Loucy (cell line): Measurements from ENCODE around the gene FAM131A.

ENCODE experiments used
- H2AFZ ChIP-seq: fragments of 200-600 bp; sonication (generic); 2 replicates; pipeline ENCODE4 v1.6.0; 2016; ENCODE audit warnings: antibody characterized with exemption, mild to moderate bottlenecking, low read length, moderate library complexity
- H3F3A ChIP-seq: fragments of 200-600 bp; 2 replicates; pipeline ENCODE4 v1.6.0; 2016; ENCODE audit warnings: antibody characterized with exemption, low read depth, mild to moderate bottlenecking
- H3K27me3 ChIP-seq: fragments of 200-600 bp; sonication (generic); 2 replicates; pipeline ENCODE4 v1.6.1; 2014; ENCODE audit warnings: low read length, mild to moderate bottlenecking; ENCODE audit not compliant: insufficient read depth, poor library complexity, severe bottlenecking
- H3K36me3 ChIP-seq: fragments of 200-600 bp; sonication (generic); 2 replicates; pipeline ENCODE4 v1.6.1; 2016; ENCODE audit warnings: low read length; ENCODE audit not compliant: insufficient read depth
- H3K4me1 ChIP-seq: fragments of 200-600 bp; sonication (generic); 2 replicates; pipeline ENCODE4 v1.5.1; 2014; ENCODE audit warnings: low read length, mild to moderate bottlenecking; ENCODE audit not compliant: insufficient read depth, poor library complexity, severe bottlenecking
- H3K4me2 ChIP-seq: fragments of 200-600 bp; sonication (generic); 2 replicates; pipeline ENCODE4 v1.6.0; 2014; ENCODE audit warnings: antibody characterized with exemption, low read length, low read depth, mild to moderate bottlenecking; ENCODE audit not compliant: poor library complexity, severe bottlenecking
- H3K4me3 ChIP-seq: fragments of 200-600 bp; sonication (generic); 2 replicates; pipeline ENCODE4 v1.5.1; 2014; ENCODE audit warnings: low read length, mild to moderate bottlenecking, mixed read lengths; ENCODE audit not compliant: poor library complexity, severe bottlenecking
- H3K79me2 ChIP-seq: fragments of 200-600 bp; sonication (generic); 2 replicates; pipeline ENCODE4 v1.6.1; 2014; ENCODE audit warnings: low read length; ENCODE audit not compliant: insufficient read depth
- H3K9ac ChIP-seq: fragments of 200-600 bp; sonication (generic); 2 replicates; pipeline ENCODE4 v1.6.0; 2014; ENCODE audit warnings: mild to moderate bottlenecking, low read depth, low read length, moderate library complexity; ENCODE audit not compliant: poor library complexity, severe bottlenecking
- H3K9me2 ChIP-seq: fragments of 200-600 bp; sonication (generic); replicated peaks from 2 replicates; pipeline ENCODE4 v1.6.1; 2016; ENCODE audit warnings: low read depth, low read length, mixed read lengths
- H3K9me3 ChIP-seq: fragments of 200-600 bp; sonication (generic); 2 replicates; pipeline ENCODE4 v1.6.1; 2014; ENCODE audit warnings: mild to moderate bottlenecking, antibody characterized with exemption, low read length, low read depth; ENCODE audit not compliant: insufficient read depth
- H4K20me1 ChIP-seq: fragments of 200-600 bp; sonication (generic); 2 replicates; pipeline ENCODE4 v1.6.0; 2014; ENCODE audit warnings: antibody characterized with exemption, low read length, mild to moderate bottlenecking; ENCODE audit not compliant: insufficient read depth, poor library complexity, severe bottlenecking
- EZH2phosphoT487 ChIP-seq: fragments of 200-600 bp; IDR thresholded peaks from 2 replicates; pipeline ENCODE4 v1.6.1; 2018; ENCODE audit warnings: antibody characterized with exemption, mild to moderate bottlenecking, moderate library complexity, borderline replicate concordance
- TF ChIP-seq, protein P1 (sequence below): fragments of 200-600 bp; sonication (generic); conservative IDR thresholded peaks from 2 replicates; pipeline ENCODE4 v1.5.1; 2014; ENCODE audit warnings: mild to moderate bottlenecking, antibody characterized with exemption, low read length

Gene FAM131A

DNA sequence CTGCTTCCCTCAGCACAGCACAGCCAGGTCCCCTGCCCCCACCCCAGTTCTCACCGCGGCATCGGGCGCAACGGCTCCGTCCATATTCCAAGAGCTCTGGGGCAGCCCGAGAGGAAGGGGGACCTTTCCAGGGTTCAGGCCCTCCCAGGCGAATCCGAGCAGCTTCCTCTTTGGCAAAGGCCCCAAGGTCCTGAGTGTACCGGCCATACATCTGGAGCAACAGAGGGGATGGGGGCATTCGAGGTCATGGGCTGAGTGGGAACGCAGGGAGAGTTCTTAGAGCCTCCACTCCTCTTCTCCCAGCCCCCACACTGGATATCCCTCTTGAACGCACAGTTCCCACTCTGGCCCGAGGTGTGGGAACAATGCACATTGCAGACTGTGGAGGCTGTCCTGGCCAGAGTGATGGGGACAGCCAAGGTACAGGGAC lies 21.5 kb downstream of the FAM131A start:
- no peak overlapping the region for H3K4me2 ChIP-seq
- H2AFZ ChIP-seq, result no peak overlapping the region
- H3K36me3 ChIP-seq, result no peaks in the 10 kb centered on the region
- H3K79me2 ChIP-seq, result peaks cover 22% of the 10 kb centered on the region
- H3K4me1 ChIP-seq, result peaks cover 10% of the 10 kb centered on the region
- no peaks in the 10 kb centered on the region for H3K9me3 ChIP-seq
- no peaks in the 10 kb centered on the region for H3F3A ChIP-seq
- no peak overlapping the region for H3K9ac ChIP-seq
- no peaks in the 10 kb centered on the region for H3K9me2 ChIP-seq
- no peak for TF ChIP-seq EZH2phosphoT487
- TF ChIP-seq, protein P1, sequence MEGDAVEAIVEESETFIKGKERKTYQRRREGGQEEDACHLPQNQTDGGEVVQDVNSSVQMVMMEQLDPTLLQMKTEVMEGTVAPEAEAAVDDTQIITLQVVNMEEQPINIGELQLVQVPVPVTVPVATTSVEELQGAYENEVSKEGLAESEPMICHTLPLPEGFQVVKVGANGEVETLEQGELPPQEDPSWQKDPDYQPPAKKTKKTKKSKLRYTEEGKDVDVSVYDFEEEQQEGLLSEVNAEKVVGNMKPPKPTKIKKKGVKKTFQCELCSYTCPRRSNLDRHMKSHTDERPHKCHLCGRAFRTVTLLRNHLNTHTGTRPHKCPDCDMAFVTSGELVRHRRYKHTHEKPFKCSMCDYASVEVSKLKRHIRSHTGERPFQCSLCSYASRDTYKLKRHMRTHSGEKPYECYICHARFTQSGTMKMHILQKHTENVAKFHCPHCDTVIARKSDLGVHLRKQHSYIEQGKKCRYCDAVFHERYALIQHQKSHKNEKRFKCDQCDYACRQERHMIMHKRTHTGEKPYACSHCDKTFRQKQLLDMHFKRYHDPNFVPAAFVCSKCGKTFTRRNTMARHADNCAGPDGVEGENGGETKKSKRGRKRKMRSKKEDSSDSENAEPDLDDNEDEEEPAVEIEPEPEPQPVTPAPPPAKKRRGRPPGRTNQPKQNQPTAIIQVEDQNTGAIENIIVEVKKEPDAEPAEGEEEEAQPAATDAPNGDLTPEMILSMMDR, result no peak
- peaks cover 2% of the 10 kb centered on the region for H4K20me1 ChIP-seq
- H3K4me3 ChIP-seq, result no peak overlapping the region
- H3K27me3 ChIP-seq, result no peaks in the 10 kb centered on the region

DNA sequence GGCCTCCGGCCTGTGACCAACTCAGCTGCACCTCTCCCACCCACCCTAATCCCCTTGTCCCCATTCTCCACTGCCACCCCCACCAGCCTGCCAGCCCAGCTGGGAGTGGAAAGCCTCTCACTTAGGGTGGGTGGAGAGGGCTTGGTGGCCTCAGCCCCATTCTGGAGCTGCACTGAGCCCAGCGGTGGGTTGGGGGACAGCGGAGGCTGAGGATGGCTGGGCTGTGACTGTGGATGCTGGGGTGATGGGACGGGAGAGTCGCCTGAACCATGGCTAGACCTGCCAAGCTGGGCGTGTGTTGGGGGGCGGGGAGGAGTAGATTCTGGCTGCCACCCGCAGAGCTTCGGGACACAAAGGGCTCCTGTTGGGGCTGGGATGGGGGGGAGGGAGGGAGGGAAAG lies 22.2 kb downstream of the FAM131A start:
- Histone ChIP-seq H4K20me1 (peaks cover 8% of the 10 kb centered on the region), H3K9me3 (no peaks in the 10 kb centered on the region), H3K4me3 (no peak overlapping the region), H3K4me1 (peaks cover 15% of the 10 kb centered on the region), H3K27me3 (no peaks in the 10 kb centered on the region), H3F3A (no peaks in the 10 kb centered on the region), H3K79me2 (peaks cover 28% of the 10 kb centered on the region), H3K36me3 (no peaks in the 10 kb centered on the region), H2AFZ (no peak overlapping the region), H3K9ac (no peak overlapping the region), H3K9me2 (no peaks in the 10 kb centered on the region), H3K4me2 (no peak overlapping the region)
- TF ChIP-seq, protein P1, result no peak
- TF ChIP-seq EZH2phosphoT487, result no peak

DNA sequence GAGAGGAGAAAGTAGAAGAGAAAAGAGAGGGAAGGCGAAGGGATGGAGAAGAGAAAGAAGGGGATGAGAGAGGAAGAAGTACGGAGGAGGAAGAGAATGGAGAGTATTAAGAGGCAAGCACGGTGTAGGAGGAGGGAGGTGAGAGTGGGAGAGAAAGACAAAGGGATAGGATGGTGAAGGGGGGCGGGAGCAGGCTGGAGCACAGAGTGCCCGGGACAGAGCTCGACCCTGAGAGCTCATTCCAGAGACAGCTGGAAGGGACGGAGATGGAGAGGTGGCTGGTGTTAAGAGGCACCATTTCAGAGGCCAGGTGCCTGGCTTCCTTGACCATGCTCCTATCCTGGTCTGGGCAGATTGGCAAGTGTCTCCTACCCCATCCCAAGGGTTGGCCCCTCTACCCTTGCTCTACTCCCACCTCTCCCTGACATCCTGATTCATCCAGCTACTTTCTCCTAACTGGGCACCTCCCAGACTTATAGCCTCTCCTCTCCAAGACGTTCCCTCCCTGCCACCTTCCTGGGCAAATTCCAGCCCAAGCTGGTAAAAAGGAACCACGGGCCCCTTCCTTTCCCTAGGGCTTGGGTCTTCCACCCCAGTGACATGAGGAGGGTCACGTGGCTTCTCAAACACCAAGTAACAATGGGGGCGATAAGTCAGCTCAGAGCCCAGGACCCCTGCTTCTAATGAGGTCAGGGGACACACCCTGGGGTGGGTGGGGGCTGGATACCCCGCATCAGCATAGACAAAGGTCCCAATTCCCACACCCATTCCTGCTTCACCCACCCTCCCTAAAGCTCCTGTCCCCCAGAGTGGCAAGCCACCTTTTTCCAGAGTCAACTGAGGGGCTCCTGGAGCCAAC lies 22.9 kb downstream of the FAM131A start:
- no peak overlapping the region for H2AFZ ChIP-seq
- H3K79me2 ChIP-seq, result peaks cover 35% of the 10 kb centered on the region
- H3K9me3 ChIP-seq, result no peaks in the 10 kb centered on the region
- H3F3A ChIP-seq, result no peaks in the 10 kb centered on the region
- H3K4me2 ChIP-seq, result peak overlapping the region; percentile 86
- peak overlapping the region; percentile 85 for H3K4me3 ChIP-seq
- peaks cover 15% of the 10 kb centered on the region for H4K20me1 ChIP-seq
- H3K4me1 ChIP-seq, result peaks cover 22% of the 10 kb centered on the region
- no peaks in the 10 kb centered on the region for H3K9me2 ChIP-seq
- peak overlapping the region; percentile 68 for H3K9ac ChIP-seq
- TF ChIP-seq, protein P1, result no peak
- no peak for TF ChIP-seq EZH2phosphoT487
- H3K36me3 ChIP-seq, result no peaks in the 10 kb centered on the region
- no peaks in the 10 kb centered on the region for H3K27me3 ChIP-seq
